ENCODE data around the gene ITGB4. TPM values are rescaled to one million over a fixed set of nuclear protein-coding genes. Genes with fewer than 3 reads are reported as not detected.
A peak's percentile ranks its signal among the peaks of the same experiment; 100 is the strongest.

ITGB4 gene
- total RNA-seq, 1 donor from 2014 or later: 1.3 TPM

DNA sequence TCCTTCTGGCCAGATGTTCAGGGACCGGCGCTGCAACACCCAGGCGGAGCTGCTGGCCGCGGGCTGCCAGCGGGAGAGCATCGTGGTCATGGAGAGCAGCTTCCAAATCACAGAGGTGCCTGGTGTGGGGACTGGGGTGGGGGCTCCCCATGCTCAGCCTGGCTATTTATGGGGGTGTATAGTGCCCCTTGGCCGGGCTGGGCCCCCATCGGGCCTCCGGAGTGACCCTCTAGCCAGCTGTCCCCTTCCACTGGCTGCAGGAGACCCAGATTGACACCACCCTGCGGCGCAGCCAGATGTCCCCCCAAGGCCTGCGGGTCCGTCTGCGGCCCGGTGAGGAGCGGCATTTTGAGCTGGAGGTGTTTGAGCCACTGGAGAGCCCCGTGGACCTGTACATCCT is 6.1 kb downstream of the ITGB4 start:
- no peaks in the 10 kb centered on the region for H3K9me3 Mint-ChIP-seq
- no peak overlapping the region for H3K27ac Mint-ChIP-seq
- H3K36me3 Mint-ChIP-seq (ENCODE audit: low read depth): no peaks in the 10 kb centered on the region
- no peak for DNase-seq (ENCODE audit: low spot score)
- peaks cover under 1% of the 10 kb centered on the region for H3K27me3 Mint-ChIP-seq (ENCODE audit: low read depth)
- H3K4me1 Mint-ChIP-seq (ENCODE audit: low read depth): no peaks in the 10 kb centered on the region
- intact Hi-C loops (cut with micrococcal nuclease): no loop called here
- no peak overlapping the region for H3K4me3 Mint-ChIP-seq (ENCODE audit: low read depth)

DNA sequence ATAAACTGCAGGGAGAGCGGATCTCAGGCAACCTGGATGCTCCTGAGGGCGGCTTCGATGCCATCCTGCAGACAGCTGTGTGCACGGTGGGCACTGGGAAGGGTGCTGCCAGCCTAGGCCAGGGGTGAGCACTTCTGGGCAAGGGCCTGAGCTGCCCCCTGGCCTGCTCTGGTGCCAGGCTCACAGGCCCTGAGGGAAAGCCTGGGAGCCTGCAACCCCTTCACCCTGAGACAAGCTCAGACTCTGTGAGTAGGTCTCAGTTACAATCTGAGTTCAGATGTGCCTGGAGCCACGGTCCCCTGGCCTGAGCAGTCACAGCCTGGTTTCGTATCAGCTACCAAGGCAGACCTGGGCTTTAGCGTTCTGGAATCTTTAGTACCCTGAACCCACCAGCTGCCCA is 8.1 kb downstream of the ITGB4 start:
- no peaks in the 10 kb centered on the region for H3K36me3 Mint-ChIP-seq (ENCODE audit: low read depth)

DNA sequence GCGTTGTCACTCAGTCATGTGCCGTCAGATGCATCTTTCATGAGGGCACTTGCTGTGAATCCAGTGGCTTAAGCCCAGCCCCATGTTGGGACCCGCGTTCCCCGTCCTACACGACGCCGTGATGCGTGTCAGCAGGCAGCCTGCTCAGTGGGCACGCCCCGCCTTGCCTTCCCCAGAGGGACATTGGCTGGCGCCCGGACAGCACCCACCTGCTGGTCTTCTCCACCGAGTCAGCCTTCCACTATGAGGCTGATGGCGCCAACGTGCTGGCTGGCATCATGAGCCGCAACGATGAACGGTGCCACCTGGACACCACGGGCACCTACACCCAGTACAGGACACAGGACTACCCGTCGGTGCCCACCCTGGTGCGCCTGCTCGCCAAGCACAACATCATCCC is 8.8 kb downstream of the ITGB4 start:
- Mint-ChIP-seq H3K27ac (no peak overlapping the region), H3K36me3 (ENCODE audit: low read depth) (no peaks in the 10 kb centered on the region), H3K27me3 (ENCODE audit: low read depth) (no peaks in the 10 kb centered on the region), H3K9me3 (no peaks in the 10 kb centered on the region), H3K4me3 (ENCODE audit: low read depth) (no peak overlapping the region), H3K4me1 (ENCODE audit: low read depth) (peaks cover 1% of the 10 kb centered on the region)
- intact Hi-C loops (cut with micrococcal nuclease): no loop called here
- DNase-seq (ENCODE audit: low spot score): no peak

More for the DNA sequence above, 8.1 kb downstream of the ITGB4 start:
- intact Hi-C loops (cut with micrococcal nuclease): no loop called here
- Mint-ChIP-seq H3K27me3 (ENCODE audit: low read depth) (no peaks in the 10 kb centered on the region), H3K9me3 (no peaks in the 10 kb centered on the region), H3K27ac (no peak overlapping the region), H3K4me3 (ENCODE audit: low read depth) (no peak overlapping the region), H3K4me1 (ENCODE audit: low read depth) (no peaks in the 10 kb centered on the region)
- no peak for DNase-seq (ENCODE audit: low spot score)

DNA sequence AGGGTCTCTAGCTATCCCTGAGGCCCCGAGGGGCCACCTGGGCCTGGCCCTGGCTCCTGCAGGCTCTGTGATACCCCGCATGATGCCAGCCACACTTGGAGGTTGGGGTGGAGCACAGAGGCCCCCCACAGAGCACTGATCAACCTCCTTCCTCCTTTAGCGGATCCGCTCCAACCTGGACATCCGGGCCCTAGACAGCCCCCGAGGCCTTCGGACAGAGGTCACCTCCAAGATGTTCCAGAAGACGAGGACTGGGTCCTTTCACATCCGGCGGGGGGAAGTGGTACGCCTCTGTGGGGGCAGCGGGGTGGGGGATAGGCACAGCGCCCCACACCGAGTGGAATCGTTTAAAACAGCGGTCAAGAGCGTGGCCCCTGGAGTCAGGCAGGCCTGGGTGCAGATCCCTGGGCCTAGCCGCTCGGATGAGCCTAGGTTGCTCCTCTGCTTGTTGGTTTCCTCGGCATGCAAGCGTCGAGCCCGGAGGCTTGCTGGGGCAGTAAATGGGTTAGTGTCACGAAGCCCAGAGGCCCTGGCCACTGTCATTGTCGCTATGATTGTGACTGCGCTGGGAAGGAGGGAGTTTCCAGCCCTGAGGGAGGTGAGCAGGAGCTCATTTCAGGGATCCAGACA is 9.9 kb downstream of the ITGB4 start:
- Mint-ChIP-seq H3K9me3 (no peaks in the 10 kb centered on the region), H3K27me3 (ENCODE audit: low read depth) (no peaks in the 10 kb centered on the region), H3K27ac (no peak overlapping the region), H3K4me3 (ENCODE audit: low read depth) (no peak overlapping the region), H3K4me1 (ENCODE audit: low read depth) (peaks cover 1% of the 10 kb centered on the region), H3K36me3 (ENCODE audit: low read depth) (no peaks in the 10 kb centered on the region)
- intact Hi-C loops (cut with micrococcal nuclease): no loop called here
- no peak for DNase-seq (ENCODE audit: low spot score)

DNA sequence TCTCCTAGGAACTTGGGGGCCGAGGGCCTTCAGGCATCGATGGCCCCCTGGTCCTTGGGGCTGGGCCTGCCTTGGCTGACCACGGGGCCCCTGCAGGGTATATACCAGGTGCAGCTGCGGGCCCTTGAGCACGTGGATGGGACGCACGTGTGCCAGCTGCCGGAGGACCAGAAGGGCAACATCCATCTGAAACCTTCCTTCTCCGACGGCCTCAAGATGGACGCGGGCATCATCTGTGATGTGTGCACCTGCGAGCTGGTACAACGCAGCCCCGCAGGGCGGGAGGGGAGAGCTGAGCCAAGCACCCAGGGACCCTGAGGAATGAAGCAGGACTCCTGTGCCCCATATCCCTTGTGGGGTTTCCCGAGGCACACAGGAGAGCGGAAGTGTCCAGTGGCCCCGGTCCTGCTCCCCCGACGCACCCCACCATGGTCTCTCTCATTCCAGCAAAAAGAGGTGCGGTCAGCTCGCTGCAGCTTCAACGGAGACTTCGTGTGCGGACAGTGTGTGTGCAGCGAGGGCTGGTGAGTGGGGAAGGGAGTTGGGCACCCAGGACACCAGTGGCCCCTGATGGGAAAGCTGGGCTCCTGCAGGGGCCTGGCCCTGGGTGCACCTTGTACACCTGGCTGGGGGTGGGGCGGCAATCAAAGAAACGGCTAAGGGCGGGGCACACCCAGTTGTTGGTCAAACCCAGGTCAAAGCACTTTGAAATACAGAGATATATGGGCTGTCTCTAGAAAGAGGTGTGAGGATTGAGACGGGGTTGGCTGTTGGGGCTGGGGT is 10.6 kb downstream of the ITGB4 start:
- DNase-seq (ENCODE audit: low spot score): no peak
- H3K9me3 Mint-ChIP-seq: no peaks in the 10 kb centered on the region
- peaks cover 1% of the 10 kb centered on the region for H3K4me1 Mint-ChIP-seq (ENCODE audit: low read depth)
- no peak overlapping the region for H3K4me3 Mint-ChIP-seq (ENCODE audit: low read depth)
- intact Hi-C loops (cut with micrococcal nuclease): no loop called here
- no peak overlapping the region for H3K27ac Mint-ChIP-seq
- H3K27me3 Mint-ChIP-seq (ENCODE audit: low read depth): no peaks in the 10 kb centered on the region
- no peaks in the 10 kb centered on the region for H3K36me3 Mint-ChIP-seq (ENCODE audit: low read depth)

DNA sequence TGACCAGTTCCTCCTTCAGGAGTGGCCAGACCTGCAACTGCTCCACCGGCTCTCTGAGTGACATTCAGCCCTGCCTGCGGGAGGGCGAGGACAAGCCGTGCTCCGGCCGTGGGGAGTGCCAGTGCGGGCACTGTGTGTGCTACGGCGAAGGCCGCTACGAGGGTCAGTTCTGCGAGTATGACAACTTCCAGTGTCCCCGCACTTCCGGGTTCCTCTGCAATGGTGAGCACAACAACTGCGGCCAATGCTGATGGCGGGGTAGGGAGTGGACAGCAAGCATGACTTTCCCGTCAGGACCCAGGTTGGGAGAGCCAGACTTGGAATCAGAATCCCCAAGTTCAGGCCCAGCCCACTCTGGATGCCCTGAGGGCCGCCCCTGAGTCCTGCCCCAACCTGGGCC is 12.2 kb downstream of the ITGB4 start:
- Mint-ChIP-seq H3K27ac (no peak overlapping the region), H3K27me3 (ENCODE audit: low read depth) (no peaks in the 10 kb centered on the region)
- intact Hi-C loops (cut with micrococcal nuclease): no loop called here

DNA sequence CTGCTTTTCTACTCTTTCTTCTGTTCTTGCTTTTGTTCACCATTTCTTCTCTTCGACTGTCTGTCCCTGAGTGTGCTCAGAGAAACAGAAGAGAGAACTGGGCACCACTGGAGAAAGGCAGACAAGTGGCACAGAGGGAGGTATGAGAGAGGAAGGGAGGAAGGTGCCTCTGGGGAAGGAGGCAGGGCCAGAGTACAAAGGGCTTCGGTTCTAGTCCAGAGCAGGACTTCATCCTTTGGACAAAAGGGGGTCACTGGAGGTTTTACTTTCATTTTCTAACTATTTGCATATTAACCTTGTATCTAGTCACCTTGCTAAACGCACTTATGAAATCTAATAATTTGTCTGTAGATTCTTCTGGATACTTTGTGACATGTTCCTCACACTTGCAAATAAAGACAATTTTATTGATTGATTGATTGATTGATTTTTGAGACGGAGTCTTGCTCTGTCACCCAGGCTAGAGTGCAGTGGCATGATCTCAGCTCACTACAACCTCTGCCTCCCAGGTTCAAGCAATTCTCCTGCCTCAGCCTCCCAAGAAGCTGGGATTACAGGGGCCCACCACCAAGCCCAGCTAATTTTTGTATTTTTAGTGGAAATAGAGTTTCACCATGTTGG is 13.5 kb downstream of the ITGB4 start:
- H3K4me1 Mint-ChIP-seq (ENCODE audit: low read depth): peaks cover 7% of the 10 kb centered on the region
- no peaks in the 10 kb centered on the region for H3K27me3 Mint-ChIP-seq (ENCODE audit: low read depth)
- H3K36me3 Mint-ChIP-seq (ENCODE audit: low read depth): no peaks in the 10 kb centered on the region
- DNase-seq (ENCODE audit: low spot score): no peak
- H3K9me3 Mint-ChIP-seq: no peaks in the 10 kb centered on the region
- H3K27ac Mint-ChIP-seq: no peak overlapping the region
- intact Hi-C loops (cut with micrococcal nuclease): no loop called here
- H3K4me3 Mint-ChIP-seq (ENCODE audit: low read depth): no peak overlapping the region

More for the DNA sequence above, 12.2 kb downstream of the ITGB4 start:
- DNase-seq (ENCODE audit: low spot score): no peak
- no peaks in the 10 kb centered on the region for H3K36me3 Mint-ChIP-seq (ENCODE audit: low read depth)
- H3K9me3 Mint-ChIP-seq: no peaks in the 10 kb centered on the region
- no peak overlapping the region for H3K4me3 Mint-ChIP-seq (ENCODE audit: low read depth)
- peaks cover 7% of the 10 kb centered on the region for H3K4me1 Mint-ChIP-seq (ENCODE audit: low read depth)

DNA sequence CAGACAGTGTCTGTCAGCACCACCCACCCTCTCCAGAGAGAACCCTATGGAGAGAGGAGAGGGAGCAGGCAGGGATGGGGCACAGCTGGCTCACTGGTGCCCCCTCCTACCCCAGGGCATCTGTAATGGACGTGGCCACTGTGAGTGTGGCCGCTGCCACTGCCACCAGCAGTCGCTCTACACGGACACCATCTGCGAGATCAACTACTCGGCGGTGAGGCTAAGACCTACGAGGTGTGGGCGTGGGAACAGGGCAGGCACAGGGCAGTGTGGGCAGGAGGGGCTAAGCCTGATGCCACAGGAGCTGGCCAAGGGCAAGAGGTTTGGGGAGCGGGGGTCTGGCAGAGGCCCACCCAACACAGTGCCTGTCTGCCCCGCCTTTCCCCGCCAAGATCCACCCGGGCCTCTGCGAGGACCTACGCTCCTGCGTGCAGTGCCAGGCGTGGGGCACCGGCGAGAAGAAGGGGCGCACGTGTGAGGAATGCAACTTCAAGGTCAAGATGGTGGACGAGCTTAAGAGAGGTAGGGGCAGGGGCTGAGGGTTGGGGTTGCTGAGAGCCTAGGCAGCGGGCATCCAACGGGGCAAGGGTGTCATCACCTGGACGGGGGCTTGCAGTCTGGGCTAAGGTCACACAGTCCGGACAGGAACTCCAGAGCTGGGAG is 15.0 kb downstream of the ITGB4 start:
- H3K27me3 Mint-ChIP-seq (ENCODE audit: low read depth): no peaks in the 10 kb centered on the region
- H3K4me3 Mint-ChIP-seq (ENCODE audit: low read depth): no peak overlapping the region
- intact Hi-C loops (cut with micrococcal nuclease): no loop called here
- H3K27ac Mint-ChIP-seq: no peak overlapping the region
- peaks cover 7% of the 10 kb centered on the region for H3K4me1 Mint-ChIP-seq (ENCODE audit: low read depth)
- no peaks in the 10 kb centered on the region for H3K9me3 Mint-ChIP-seq
- no peak for DNase-seq (ENCODE audit: low spot score)
- H3K36me3 Mint-ChIP-seq (ENCODE audit: low read depth): no peaks in the 10 kb centered on the region

DNA sequence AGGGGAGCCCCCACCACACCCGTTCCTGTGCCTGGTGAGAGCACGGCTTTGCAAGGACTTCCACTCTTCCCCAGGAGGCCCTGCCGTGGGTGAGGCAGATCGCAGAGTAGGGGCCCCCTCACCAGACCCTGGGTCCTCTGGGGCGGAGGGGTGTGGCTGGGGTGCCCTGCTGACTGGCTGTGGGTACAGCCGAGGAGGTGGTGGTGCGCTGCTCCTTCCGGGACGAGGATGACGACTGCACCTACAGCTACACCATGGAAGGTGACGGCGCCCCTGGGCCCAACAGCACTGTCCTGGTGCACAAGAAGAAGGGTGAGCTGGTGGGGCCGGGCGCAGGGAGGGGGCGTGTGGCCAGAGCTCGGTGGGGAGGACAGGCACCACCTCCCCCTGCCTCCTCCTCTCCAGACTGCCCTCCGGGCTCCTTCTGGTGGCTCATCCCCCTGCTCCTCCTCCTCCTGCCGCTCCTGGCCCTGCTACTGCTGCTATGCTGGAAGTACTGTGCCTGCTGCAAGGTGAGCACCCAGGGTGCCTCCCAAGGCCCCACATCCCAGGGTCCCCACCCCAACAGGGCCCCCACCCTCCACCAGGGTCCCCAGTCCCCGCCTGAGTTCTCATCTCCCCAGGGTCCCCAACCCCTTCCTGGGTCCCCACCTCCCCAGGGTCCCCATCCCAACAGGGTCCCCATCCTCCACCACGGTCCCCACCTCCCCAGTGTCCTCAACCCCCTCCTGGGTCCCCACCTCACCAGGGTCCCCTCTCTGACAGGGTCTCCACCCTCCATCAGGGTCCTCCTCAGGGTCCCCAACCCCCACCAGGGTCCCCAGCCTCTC is 16.1 kb downstream of the ITGB4 start:
- no peaks in the 10 kb centered on the region for H3K9me3 Mint-ChIP-seq
- H3K4me3 Mint-ChIP-seq (ENCODE audit: low read depth): no peak overlapping the region
- no peak overlapping the region for H3K27ac Mint-ChIP-seq
- no peaks in the 10 kb centered on the region for H3K36me3 Mint-ChIP-seq (ENCODE audit: low read depth)
- intact Hi-C loops (cut with micrococcal nuclease): no loop called here
- peaks cover 7% of the 10 kb centered on the region for H3K4me1 Mint-ChIP-seq (ENCODE audit: low read depth)
- no peak for DNase-seq (ENCODE audit: low spot score)
- no peaks in the 10 kb centered on the region for H3K27me3 Mint-ChIP-seq (ENCODE audit: low read depth)

DNA sequence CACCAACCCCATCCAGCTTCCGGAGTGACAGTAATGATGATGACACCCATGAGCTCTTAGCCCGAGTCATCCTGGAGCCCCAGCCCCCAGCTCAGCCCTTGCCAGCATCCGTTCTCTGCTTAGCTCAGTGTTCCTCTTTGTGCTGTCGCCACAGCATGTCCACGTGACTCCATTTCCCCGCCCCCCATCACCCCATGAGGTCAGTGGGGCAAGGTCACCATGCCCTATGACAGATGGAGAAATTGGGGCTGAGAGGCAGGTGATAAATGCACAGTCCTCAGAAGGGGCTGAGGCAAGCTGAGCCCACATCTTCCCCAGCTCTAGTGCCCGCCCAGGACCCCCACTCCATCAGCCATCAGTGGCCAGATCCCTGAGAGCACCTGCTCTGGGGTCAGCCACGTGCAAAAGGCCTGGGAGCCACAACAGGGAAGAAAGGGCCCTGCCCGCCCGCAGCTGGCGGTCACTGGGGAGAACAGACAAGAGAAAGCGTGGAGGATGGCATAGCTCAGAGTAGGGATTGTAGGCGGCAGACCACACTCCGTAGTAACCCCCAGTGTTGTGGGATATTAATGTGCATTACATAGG is 17.1 kb downstream of the ITGB4 start:
- Mint-ChIP-seq H3K4me1 (ENCODE audit: low read depth) (peaks cover 7% of the 10 kb centered on the region), H3K36me3 (ENCODE audit: low read depth) (no peaks in the 10 kb centered on the region), H3K27me3 (ENCODE audit: low read depth) (no peaks in the 10 kb centered on the region), H3K4me3 (ENCODE audit: low read depth) (no peak overlapping the region), H3K27ac (peak overlapping the region; percentile 76), H3K9me3 (no peaks in the 10 kb centered on the region)
- no peak for DNase-seq (ENCODE audit: low spot score)
- intact Hi-C loops (cut with micrococcal nuclease): no loop called here

DNA sequence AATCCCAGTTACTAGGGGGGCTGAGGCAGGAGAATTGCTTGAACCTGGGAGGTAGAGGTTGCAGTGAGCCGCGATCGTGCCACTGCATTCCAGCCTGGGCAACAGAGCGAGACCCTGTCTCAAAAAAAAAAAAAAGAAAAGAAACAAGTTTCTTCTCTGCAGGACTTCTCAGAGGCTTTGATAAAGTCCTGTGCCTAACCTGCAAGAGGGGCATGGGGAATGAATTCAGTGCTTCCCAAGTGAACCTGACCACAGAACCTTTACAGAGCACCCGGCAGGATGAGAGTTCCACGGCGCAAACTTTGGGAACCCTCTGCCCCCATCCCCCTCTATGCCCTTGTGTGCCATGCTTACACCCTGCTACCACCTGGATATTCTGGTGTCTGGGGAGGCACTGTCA is 17.9 kb downstream of the ITGB4 start:
- no peaks in the 10 kb centered on the region for H3K9me3 Mint-ChIP-seq
- no peaks in the 10 kb centered on the region for H3K27me3 Mint-ChIP-seq (ENCODE audit: low read depth)
- H3K36me3 Mint-ChIP-seq (ENCODE audit: low read depth): no peaks in the 10 kb centered on the region
- no peak for DNase-seq (ENCODE audit: low spot score)
- no peak overlapping the region for H3K27ac Mint-ChIP-seq
- H3K4me1 Mint-ChIP-seq (ENCODE audit: low read depth): peaks cover 7% of the 10 kb centered on the region
- no peak overlapping the region for H3K4me3 Mint-ChIP-seq (ENCODE audit: low read depth)
- intact Hi-C loops (cut with micrococcal nuclease): no loop called here

DNA sequence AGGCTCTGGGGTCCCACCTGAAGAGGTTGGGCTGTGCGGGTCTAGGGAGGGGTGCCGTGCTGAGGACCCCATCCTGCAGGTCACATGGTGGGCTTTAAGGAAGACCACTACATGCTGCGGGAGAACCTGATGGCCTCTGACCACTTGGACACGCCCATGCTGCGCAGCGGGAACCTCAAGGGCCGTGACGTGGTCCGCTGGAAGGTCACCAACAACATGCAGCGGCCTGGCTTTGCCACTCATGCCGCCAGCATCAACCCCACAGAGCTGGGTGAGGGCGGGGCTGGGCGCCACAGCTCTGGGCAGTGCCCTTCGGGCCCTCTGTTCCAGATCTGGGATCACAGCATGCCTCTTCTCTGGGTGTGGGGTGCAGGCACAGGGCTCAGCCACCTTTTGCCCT is 18.5 kb downstream of the ITGB4 start:
- no peaks in the 10 kb centered on the region for H3K36me3 Mint-ChIP-seq (ENCODE audit: low read depth)
- no peak overlapping the region for H3K4me3 Mint-ChIP-seq (ENCODE audit: low read depth)
- intact Hi-C loops (cut with micrococcal nuclease): no loop called here
- H3K9me3 Mint-ChIP-seq: no peaks in the 10 kb centered on the region
- peaks cover 6% of the 10 kb centered on the region for H3K4me1 Mint-ChIP-seq (ENCODE audit: low read depth)
- no peak for DNase-seq (ENCODE audit: low spot score)
- no peak overlapping the region for H3K27ac Mint-ChIP-seq
- no peaks in the 10 kb centered on the region for H3K27me3 Mint-ChIP-seq (ENCODE audit: low read depth)
